Pancreas (tissue), 10 donors: Measurements from ENCODE around the gene CBARP. TPM values are rescaled to one million over a fixed set of nuclear protein-coding genes. Genes with fewer than 3 reads are reported as not detected.
A peak's percentile ranks its signal among the peaks of the same experiment; 100 is the strongest.
"Not testable (repeated sequence)": the region's sequence is repeated elsewhere in the genome, so short reads cannot be mapped to it uniquely, and the experiment has no call there.

Experiments used
- ATAC-seq, 4 donors: fragments of 200-7000 bp; cut with Tn5 transposase; one replicate each; pipeline versions ENCODE4 v1.8.0 to v1.9.1; 2020; ENCODE audit warnings: mild to moderate bottlenecking in 4 of 4, moderate library complexity in 4 of 4
- DNase-seq, 6 donors: peaks; one replicate each; pipeline ENCODE4 v3.0.0-alpha.2; 2020
- FAIRE-seq: peaks from 2 replicates; lab custom pipeline; 2012; peaks lifted over from hg19 to GRCh38; lab: Jason Lieb, UNC
- H3K27ac ChIP-seq, 4 donors: fragments of 200-600 bp; sonication (generic); 1 replicate in 3 of 4; 2 replicates in 1 of 4; pipeline versions ENCODE4 v1.5.0 to v1.8.0; 2020
- H3K27me3 ChIP-seq, 4 donors: fragments of 200-600 bp; one replicate each; pipeline ENCODE4 v1.8.0; 2021
- H3K36me3 ChIP-seq, 3 donors: fragments of 200-600 bp; sonication (generic) in 1 of 3; one replicate each; pipeline versions ENCODE4 v1.5.0 to v1.8.0; 2020 to 2021
- H3K4me1 ChIP-seq, 3 donors: fragments of 200-600 bp; one replicate each; pipeline ENCODE4 v1.8.0; 2021
- H3K4me3 ChIP-seq, 4 donors: fragments of 200-600 bp; sonication (generic) in 2 of 4; one replicate each; pipeline versions ENCODE4 v1.5.0 to v1.8.0; 2020 to 2021
- H3K9me3 ChIP-seq, 4 donors: fragments of 200-600 bp; one replicate each; pipeline ENCODE4 v1.8.0; 2021
- WGBS, 2 donors: extraction: QIAGEN DNeasy Blood & Tissue Kit; methylation state at CpG; one replicate each; pipeline ENCODE4 v1.1.7; 2013; 5-methylcytosine and 5-hydroxymethylcytosine counted together
- intact Hi-C, 3 donors: fragments of 100-400 bp; cut with DNase I; formaldehyde crosslinking; loops; one replicate each; pipeline versions ENCODE4 v1.11.1 to v1.14.2; 2022
- polyA plus RNA-seq, 2 donors: library from polyadenylated mRNA; stranded (reverse); fragments of 200-250 nt; gene quantifications; one replicate each; pipeline ENCODE4 v1.2.3, GENCODE V29; 2013
- total RNA-seq, 6 donors: library from RNA; stranded (reverse); fragmentation: NEBNext Ultra II Directional in 4 of 6; extraction: Animal tissue kit (Norgen Biotek cat#: 25700) in 4 of 6; gene quantifications; one replicate each; pipeline versions ENCODE4 v1.2.1 to v1.2.4, GENCODE V29; 2021 to 2023
- TF ChIP-seq, protein P1 (sequence below), 4 donors: fragments of 200-600 bp; sonication (generic) in 3 of 4; IDR thresholded peaks; one replicate each; pipeline versions ENCODE4 v1.5.0 to v1.8.0; 2021; ENCODE audit warnings: antibody characterized with exemption in 4 of 4
- donor health status: healthy with polysubstance abuse.
- donor health status: DM: no; HTN: no; CAD: no; lungs with moderate emphysema.
- donor health status: DM: no; HTN: no; CAD: no.
- donor health status: control.
- donor health status: control.
- donor health status: Bipolar disorder and iron deficiency.
- donor health status: DM: yes; HTN: yes; CAD: no.
- donor health status: DM: no; HTN: no; CAD: no.
- donor health status: DM: no; HTN: no; CAD: no.
- donor health status: DM: yes; HTN: yes; CAD: no.

CBARP gene
- total and polyA plus RNA-seq, 8 donors: 0.16 to 2.6 (median 0.74) TPM

DNA sequence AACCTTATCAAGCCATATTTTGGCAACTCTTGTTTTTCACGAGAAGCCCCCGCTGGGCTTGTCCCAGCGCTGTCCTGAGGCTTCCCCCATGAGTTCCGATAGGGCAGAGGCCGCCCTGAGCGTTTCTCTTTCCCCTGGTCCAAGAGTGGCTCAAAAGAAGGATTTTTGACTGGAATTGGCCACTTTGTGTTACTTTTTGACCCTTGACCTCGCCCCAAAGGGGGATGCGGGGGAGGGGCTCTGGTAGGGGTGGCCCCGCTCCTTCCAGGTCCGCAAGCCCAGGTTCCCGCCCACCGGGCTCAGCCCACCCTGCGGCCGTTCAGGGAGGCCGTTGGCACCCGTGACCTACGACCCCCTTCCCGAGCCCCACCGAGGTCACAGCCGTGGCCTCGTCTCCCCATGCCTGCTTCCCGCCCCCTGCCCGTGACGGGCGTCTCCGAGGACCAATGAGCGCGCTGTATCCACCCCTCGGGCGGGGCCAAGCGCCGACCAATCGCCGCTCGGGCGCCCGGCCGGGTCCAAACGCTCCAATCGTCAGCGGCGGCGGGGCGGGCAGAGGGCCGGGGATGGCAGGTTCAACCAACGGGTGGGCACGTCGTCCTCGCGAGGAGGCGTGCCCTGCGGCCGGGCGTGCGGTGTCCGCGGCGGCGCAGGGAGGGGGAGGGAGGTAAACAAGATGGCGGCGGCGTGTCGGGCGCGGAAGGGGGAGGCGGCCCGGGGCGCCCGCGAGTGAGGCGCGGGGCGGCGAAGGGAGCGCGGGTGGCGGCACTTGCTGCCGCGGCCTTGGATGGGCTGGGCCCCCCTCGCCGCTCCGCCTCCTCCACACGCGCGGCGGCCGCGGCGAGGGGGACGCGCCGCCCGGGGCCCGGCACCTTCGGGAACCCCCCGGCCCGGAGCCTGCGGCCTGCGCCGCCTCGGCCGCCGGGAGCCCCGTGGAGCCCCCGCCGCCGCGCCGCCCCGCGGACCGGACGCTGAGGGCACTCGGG lies 32.4 kb downstream of the CBARP start, which contains the start of gene STK11:
Gene STK11 (plus strand): TSS at position 665 of the 986 bp plus-strand sequence. CDS start 1,136 bp downstream, outside the sequence.
- TF ChIP-seq, protein P1, sequence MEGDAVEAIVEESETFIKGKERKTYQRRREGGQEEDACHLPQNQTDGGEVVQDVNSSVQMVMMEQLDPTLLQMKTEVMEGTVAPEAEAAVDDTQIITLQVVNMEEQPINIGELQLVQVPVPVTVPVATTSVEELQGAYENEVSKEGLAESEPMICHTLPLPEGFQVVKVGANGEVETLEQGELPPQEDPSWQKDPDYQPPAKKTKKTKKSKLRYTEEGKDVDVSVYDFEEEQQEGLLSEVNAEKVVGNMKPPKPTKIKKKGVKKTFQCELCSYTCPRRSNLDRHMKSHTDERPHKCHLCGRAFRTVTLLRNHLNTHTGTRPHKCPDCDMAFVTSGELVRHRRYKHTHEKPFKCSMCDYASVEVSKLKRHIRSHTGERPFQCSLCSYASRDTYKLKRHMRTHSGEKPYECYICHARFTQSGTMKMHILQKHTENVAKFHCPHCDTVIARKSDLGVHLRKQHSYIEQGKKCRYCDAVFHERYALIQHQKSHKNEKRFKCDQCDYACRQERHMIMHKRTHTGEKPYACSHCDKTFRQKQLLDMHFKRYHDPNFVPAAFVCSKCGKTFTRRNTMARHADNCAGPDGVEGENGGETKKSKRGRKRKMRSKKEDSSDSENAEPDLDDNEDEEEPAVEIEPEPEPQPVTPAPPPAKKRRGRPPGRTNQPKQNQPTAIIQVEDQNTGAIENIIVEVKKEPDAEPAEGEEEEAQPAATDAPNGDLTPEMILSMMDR (IDR thresholded peaks at IDR 0.05): no peak
- peak; percentile 99 to 100 (median 99) for DNase-seq
- intact Hi-C loops: no loop called here
- Histone ChIP-seq H3K36me3 (no peaks in the 10 kb centered on the region), H3K27ac (peak within 1 kb of the TSS; percentile 35 to 76 (median 74)), H3K9me3 (no peaks in the 10 kb centered on the region), H3K4me1 (peaks cover 9 to 26% (median 26%) of the 10 kb centered on the region in 3 donors), H3K27me3 (no peaks in the 10 kb centered on the region), H3K4me3 (peak within 1 kb of the TSS; percentile 58 to 83 (median 76))
- peak; percentile 84 to 93 (median 89) for ATAC-seq
- 3 to 5% methylated on average over 55 to 114 of the region's 114 CpGs for WGBS, 2 donors
- peak; percentile 51 for FAIRE-seq

DNA sequence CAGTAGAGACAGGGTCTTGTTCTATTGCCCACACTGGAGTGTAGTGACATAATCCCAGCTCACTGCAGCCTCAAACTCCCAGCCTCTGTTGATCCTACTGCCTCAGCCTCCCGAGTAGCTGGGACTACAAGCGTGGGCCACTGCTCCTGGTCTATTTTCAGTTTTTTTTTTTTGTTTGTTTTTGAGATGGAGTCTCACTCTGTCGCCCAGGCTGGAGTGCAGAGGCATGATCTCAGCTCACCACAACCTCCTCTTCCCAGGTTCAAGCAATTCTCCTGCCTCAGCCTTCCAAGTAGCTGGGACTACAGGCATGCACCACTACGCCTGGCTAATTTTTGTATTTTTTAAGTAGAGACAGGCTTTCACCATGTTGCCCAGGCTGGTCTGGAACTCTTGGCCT lies 37.2 kb downstream of the CBARP start:
- H3K4me1 ChIP-seq, H3K9me3 ChIP-seq, H3K36me3 ChIP-seq, intact Hi-C loops, DNase-seq, H3K4me3 ChIP-seq, H3K27me3 ChIP-seq, H3K27ac ChIP-seq, FAIRE-seq, ATAC-seq: not testable (repeated sequence)
- 87 to 91% methylated on average over 4 of the region's 4 CpGs for WGBS, 2 donors

DNA sequence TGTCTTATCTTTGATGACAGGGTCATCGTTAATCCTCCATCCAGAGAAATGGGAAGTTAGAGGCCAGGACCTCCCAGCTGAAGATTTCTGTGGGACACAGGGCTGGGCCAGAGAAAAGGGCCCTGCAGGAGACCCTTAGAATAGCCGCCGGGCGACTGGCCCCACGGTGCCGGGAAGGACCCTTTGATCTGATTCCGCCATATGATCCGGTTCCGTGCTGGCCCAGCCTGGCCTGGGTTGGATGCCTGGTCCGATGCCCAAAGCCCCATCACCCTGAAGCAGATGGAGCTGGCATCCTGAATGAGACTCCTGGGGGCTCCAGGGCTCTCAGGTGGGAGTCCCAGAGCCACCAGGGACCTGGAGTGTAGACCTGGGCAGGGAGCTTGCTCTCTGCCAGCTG lies 38.3 kb downstream of the CBARP start:
- WGBS, 2 donors: 91 to 93% methylated on average over 10 of the region's 10 CpGs
- Histone ChIP-seq H3K9me3 (no peaks in the 10 kb centered on the region), H3K4me3 (no peak overlapping the region), H3K27me3 (no peaks in the 10 kb centered on the region), H3K27ac (no peak overlapping the region), H3K36me3 (no peaks in the 10 kb centered on the region), H3K4me1 (peaks cover 0 to 6% (median 0%) of the 10 kb centered on the region in 3 donors)
- ATAC-seq: no peak
- no peak for FAIRE-seq
- TF ChIP-seq, protein P1 (IDR thresholded peaks at IDR 0.05): no peak
- intact Hi-C loops: no loop called here
- DNase-seq: no peak

DNA sequence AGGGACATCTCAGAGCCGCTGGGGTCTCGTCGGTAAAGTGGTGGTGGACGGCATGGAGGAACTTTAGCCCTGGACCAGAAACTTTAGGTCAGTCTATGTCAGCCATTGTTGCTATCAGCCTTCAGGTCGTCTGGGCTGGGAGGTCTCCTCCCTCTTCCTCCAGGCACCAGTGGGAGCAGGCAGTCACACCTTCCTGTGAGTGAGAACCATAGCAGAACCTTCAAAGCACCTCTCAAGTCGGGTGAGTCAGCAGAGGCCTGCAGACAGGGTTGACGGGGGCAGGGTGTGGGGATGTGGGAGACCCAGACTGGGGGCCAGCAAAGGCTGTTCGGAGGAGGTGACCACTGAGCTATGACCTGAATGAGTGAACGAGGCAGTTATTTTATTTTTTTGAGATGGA lies 48.4 kb downstream of the CBARP start:
- no peak overlapping the region for H3K27ac ChIP-seq
- no peaks in the 10 kb centered on the region for H3K36me3 ChIP-seq
- 79 to 82% methylated on average over 9 of the region's 9 CpGs for WGBS, 2 donors
- intact Hi-C loops: loop anchor here in 1 of 3 donors (5.0 kb wide), 1 partner anchor 72 kb away; no protein-coding TSS in a partner anchor
- TF ChIP-seq, protein P1 (IDR thresholded peaks at IDR 0.05): no peak
- DNase-seq (no peak), ATAC-seq (no peak), FAIRE-seq (no peak)
- H3K4me1 ChIP-seq: no peaks in the 10 kb centered on the region
- H3K27me3 ChIP-seq: no peaks in the 10 kb centered on the region
- no peak overlapping the region for H3K4me3 ChIP-seq
- H3K9me3 ChIP-seq: no peaks in the 10 kb centered on the region

DNA sequence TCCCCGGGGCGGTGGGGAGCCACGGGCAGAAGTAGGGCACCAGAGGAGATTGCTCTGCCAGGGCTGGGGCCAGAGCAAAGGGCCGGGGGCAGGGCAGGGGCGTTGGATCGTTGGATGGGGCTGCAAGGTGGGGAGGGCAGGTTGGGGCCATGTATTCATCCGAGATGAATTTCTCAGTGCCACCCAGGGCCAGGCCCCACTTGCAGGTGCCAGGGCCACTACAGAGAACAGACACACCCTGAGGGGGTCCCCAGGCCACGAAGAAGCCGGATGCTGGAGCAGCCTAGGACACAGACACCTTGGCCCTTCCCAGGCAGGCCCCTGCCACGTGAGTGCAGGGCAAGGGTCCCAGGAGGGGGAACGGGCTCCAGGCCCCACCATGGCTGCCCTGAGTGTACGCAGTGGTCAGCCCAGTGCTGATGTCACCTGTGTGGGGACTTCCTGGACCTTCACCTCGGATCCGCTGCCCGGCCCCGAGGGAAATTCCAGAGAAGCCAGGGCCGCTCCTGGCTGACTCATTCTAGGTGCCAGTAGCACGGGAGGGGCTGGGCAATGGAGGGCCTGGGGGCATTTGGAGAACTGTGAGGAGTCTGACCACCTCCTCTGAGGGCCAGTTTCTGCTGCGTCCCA lies 54.1 kb downstream of the CBARP start:
- peak in 1 of 6 donors; percentile 68 for DNase-seq
- H3K4me1 ChIP-seq: peaks cover 6 to 20% (median 6%) of the 10 kb centered on the region in 3 donors
- intact Hi-C loops: no loop called here
- peak overlapping the region in 2 of 4 donors; percentile 80 to 84 for H3K27ac ChIP-seq
- no peaks in the 10 kb centered on the region for H3K36me3 ChIP-seq
- no peaks in the 10 kb centered on the region for H3K9me3 ChIP-seq
- no peak for FAIRE-seq
- ATAC-seq: peak in 3 of 4 donors; percentile 50 to 59 (median 58)
- no peak overlapping the region for H3K4me3 ChIP-seq
- TF ChIP-seq, protein P1 (IDR thresholded peaks at IDR 0.05): no peak
- 74 to 77% methylated on average over 19 of the region's 19 CpGs for WGBS, 2 donors
- no peaks in the 10 kb centered on the region for H3K27me3 ChIP-seq
